Stimulated activated CD4-positive, alpha-beta T cell treated with anti-CD3 and anti-CD28 coated beads, Interleukin-1b, Interleukin-23, amount 100 ng/mL, for 4 hours (primary cell): Measurements from ENCODE around the gene ATP13A3.
"Not testable (repeated sequence)": the region's sequence is repeated elsewhere in the genome, so short reads cannot be mapped to it uniquely, and the experiment has no call there.

Source experiments
- DNase-seq, 2 donors: peaks; one replicate each; pipeline ENCODE4 v3.0.0-alpha.2; 2020; ENCODE audit warnings: low read depth in 2 of 2

Gene ATP13A3

GRCh38 chr3:194486540-194487288 lies at the start of gene ATP13A3:
Gene ATP13A3 (minus strand): TSS chr3:194487002. CDS start chr3:194462190, 24,812 bp downstream.
- DNase-seq: peak; percentile 83 to 86

GRCh38 chr3:194535199-194535598 lies 48.4 kb upstream of the ATP13A3 start:
- DNase-seq: not testable (repeated sequence)

- DNase-seq: no peak
Measured at GRCh38 chr3:194534243-194534642, 47.4 kb upstream of the ATP13A3 start.

GRCh38 chr3:194532591-194532990 lies 45.8 kb upstream of the ATP13A3 start:
- DNase-seq: no peak

GRCh38 chr3:194527726-194528125 lies 40.9 kb upstream of the ATP13A3 start:
- DNase-seq: no peak

GRCh38 chr3:194526164-194526563 lies 39.4 kb upstream of the ATP13A3 start:
- DNase-seq: no peak

GRCh38 chr3:194522579-194523046 lies 35.8 kb upstream of the ATP13A3 start:
- no peak for DNase-seq

GRCh38 chr3:194521510-194522260 lies 34.9 kb upstream of the ATP13A3 start:
- DNase-seq: no peak

GRCh38 chr3:194520682-194521162 lies 33.9 kb upstream of the ATP13A3 start:
- DNase-seq: peak; percentile 30 to 47

- DNase-seq: not testable (repeated sequence)
Measured at GRCh38 chr3:194520201-194520600, 33.4 kb upstream of the ATP13A3 start.

GRCh38 chr3:194518652-194519051 lies 31.9 kb upstream of the ATP13A3 start:
- DNase-seq: no peak

GRCh38 chr3:194517333-194517732 lies 30.5 kb upstream of the ATP13A3 start:
- DNase-seq: no peak

GRCh38 chr3:194514626-194515025 lies 27.8 kb upstream of the ATP13A3 start:
- DNase-seq: no peak

GRCh38 chr3:194512895-194513601 lies 26.2 kb upstream of the ATP13A3 start:
- no peak for DNase-seq

GRCh38 chr3:194508491-194509453 lies 22.0 kb upstream of the ATP13A3 start:
- no peak for DNase-seq

GRCh38 chr3:194507571-194507970 lies 20.8 kb upstream of the ATP13A3 start:
- no peak for DNase-seq

- no peak for DNase-seq
Measured at GRCh38 chr3:194505791-194506415, 19.1 kb upstream of the ATP13A3 start.

- no peak for DNase-seq
Measured at GRCh38 chr3:194504861-194505260, 18.1 kb upstream of the ATP13A3 start.

- no peak for DNase-seq
Measured at GRCh38 chr3:194504146-194504545, 17.3 kb upstream of the ATP13A3 start.

- no peak for DNase-seq
Measured at GRCh38 chr3:194503081-194503531, 16.3 kb upstream of the ATP13A3 start.
